MCF 10A (cell line): ENCODE results near the gene CTBP1. TPM values are rescaled to one million over a fixed set of nuclear protein-coding genes. Genes with fewer than 3 reads are reported as not detected.
A peak's percentile ranks its signal among the peaks of the same experiment; 100 is the strongest.

Experiments used
- BruUV-seq: library from RNA; stranded (reverse); fragments of 400-500 nt; replicated peaks from 2 replicates; lab custom pipeline; 2021; lab: Mats Ljungman, UMichigan
- CTCF ChIA-PET: fragments of 300-600 bp; sonication (Branson Sonifier 250); formaldehyde crosslinking; extraction: SDS; loops from one replicate; lab custom pipeline; 2021; ENCODE audit warnings: antibody characterized with exemption, inconsistent platforms; lab: Yijun Ruan, JAX
- POLR2A ChIA-PET: fragments of 300-600, 350-650 bp; sonication (Branson Sonifier 250); formaldehyde crosslinking; extraction: SDS; loops from one replicate; lab custom pipeline; 2020; ENCODE audit warnings: antibody characterized with exemption, inconsistent platforms; lab: Yijun Ruan, JAX
- DNase-seq: peaks from one replicate; pipeline ENCODE4 v3.0.0-alpha.2; 2018; ENCODE audit not compliant: unreplicated experiment
- H3K27ac Mint-ChIP-seq: one replicate; pipeline ENCODE4 v1.8.0; 2022; ENCODE audit warnings: mild to moderate bottlenecking, low read depth, mixed read lengths; ENCODE audit not compliant: unreplicated experiment
- H3K27me3 Mint-ChIP-seq: one replicate; pipeline ENCODE4 v1.8.0; 2022; ENCODE audit warnings: mixed read lengths; ENCODE audit not compliant: insufficient read depth, unreplicated experiment
- H3K36me3 Mint-ChIP-seq: one replicate; pipeline ENCODE4 v1.8.0; 2022; ENCODE audit warnings: mild to moderate bottlenecking, moderate library complexity, mixed read lengths; ENCODE audit not compliant: insufficient read depth, unreplicated experiment
- H3K4me1 Mint-ChIP-seq: one replicate; pipeline ENCODE4 v1.8.0; 2022; ENCODE audit warnings: mixed read lengths; ENCODE audit not compliant: insufficient read depth, unreplicated experiment
- H3K4me3 Mint-ChIP-seq: one replicate; pipeline ENCODE4 v1.8.0; 2022; ENCODE audit warnings: mild to moderate bottlenecking, moderate library complexity, mixed read lengths; ENCODE audit not compliant: unreplicated experiment
- H3K9me3 Mint-ChIP-seq: one replicate; pipeline ENCODE4 v1.8.0; 2022; ENCODE audit warnings: mixed read lengths; ENCODE audit not compliant: unreplicated experiment
- CTCF ChIP-seq: fragments of 200-600 bp; IDR thresholded peaks from one replicate; pipeline ENCODE4 v1.8.0; 2022; ENCODE audit warnings: antibody characterized with exemption, mild to moderate bottlenecking; ENCODE audit not compliant: unreplicated experiment
- intact Hi-C: fragments of 100-400 bp; cut with micrococcal nuclease; formaldehyde crosslinking; loops from 2 replicates; pipeline ENCODE4 v1.14.1; 2022
- total RNA-seq: library from RNA; stranded (reverse); gene quantifications from 2 replicates; pipeline ENCODE4 v1.2.3, GENCODE V29; 2022

The CTBP1 gene
- total RNA-seq, 1 experiment from 2014 or later, result 152 TPM

GRCh38 chr4:1297023-1297395 lies 48.1 kb upstream of the CTBP1 start:
- POLR2A ChIA-PET, result no interaction called here
- no peak for DNase-seq
- intact Hi-C loops, result no loop called here
- CTCF ChIA-PET, result no interaction called here
- H3K27me3 Mint-ChIP-seq, result no peaks in the 10 kb centered on the region
- TF ChIP-seq CTCF, result no peak
- peak overlapping the region; percentile 39 for H3K4me3 Mint-ChIP-seq
- H3K36me3 Mint-ChIP-seq, result peaks cover 29% of the 10 kb centered on the region
- BruUV-seq, result no TSS peak
- no peaks in the 10 kb centered on the region for H3K9me3 Mint-ChIP-seq
- peak overlapping the region; percentile 83 for H3K27ac Mint-ChIP-seq
- peaks cover 40% of the 10 kb centered on the region for H3K4me1 Mint-ChIP-seq

DNA sequence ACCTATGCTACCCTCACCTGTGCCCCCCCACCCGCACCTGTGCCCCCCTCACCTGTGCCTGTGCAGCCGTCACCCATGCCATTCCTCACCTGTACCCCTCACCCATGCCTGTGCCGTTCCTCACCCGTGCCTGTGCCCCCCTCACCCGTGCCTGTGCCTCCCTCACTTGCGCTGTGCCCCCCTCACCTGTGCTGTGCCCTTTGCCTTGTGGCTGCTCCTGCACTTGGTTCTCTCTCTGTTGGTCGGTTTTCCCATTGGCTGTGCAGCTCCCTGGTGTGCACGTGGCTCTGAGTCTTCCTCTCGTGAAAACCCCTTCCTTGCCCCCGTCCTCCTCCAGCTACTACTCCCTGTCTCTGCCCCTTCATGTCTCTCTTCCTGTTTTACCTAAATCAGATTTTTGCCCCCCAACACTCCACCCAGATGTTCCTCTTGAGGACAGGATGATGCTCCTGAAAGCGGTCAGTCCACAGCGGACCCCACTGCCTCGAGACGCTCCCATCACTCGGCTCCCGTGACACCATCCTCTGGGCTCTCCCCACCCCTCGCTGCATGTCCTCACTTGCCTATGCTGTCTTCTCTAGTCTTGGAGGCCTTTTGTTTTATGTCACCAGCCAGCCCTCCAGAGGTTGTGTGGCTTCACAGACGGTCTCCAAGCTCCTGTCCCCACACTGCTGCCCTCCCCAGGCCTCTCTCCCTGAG lies 47.5 kb upstream of the CTBP1 start:
- POLR2A ChIA-PET, result no interaction called here
- peaks cover 40% of the 10 kb centered on the region for H3K4me1 Mint-ChIP-seq
- no peaks in the 10 kb centered on the region for H3K27me3 Mint-ChIP-seq
- peaks cover 26% of the 10 kb centered on the region for H3K36me3 Mint-ChIP-seq
- H3K4me3 Mint-ChIP-seq, result peak overlapping the region; percentile 39
- TF ChIP-seq CTCF, result no peak
- H3K27ac Mint-ChIP-seq, result peak overlapping the region; percentile 83
- H3K9me3 Mint-ChIP-seq, result no peaks in the 10 kb centered on the region
- CTCF ChIA-PET, result no interaction called here
- intact Hi-C loops, result no loop called here
- DNase-seq, result no peak
- no TSS peak for BruUV-seq

DNA sequence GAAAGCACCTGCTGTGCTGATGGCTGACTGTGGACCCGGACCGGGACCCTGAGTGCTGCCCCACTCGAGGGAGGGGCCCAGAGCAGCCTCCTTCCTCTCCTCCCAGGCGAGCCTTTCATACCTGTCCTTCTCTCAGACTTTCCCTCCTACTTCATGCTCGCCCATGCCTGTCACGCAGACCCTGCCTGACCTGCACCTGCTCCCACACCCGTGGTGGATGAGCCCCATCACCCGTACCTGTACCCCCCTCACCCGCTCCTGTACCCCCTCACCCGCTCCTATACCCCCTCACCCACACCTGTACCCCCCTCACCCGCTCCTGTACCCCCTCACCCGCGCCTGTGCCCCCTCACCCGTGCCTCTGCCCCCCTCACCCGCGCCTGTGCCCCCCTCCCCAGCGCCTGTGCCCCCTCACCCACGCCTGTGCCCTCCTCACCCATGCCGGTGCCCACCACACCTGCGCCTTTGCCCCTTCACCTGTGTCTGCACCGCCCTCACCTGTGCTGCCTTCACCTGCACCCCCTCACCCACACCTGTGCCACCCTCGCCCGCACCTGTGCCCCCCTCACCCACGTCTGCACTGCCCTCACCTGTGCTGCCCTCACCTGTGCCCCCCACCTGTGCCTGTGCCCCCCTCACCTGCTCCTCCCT lies 46.6 kb upstream of the CTBP1 start:
- Mint-ChIP-seq H3K4me3 (no peak overlapping the region), H3K36me3 (peaks cover 19% of the 10 kb centered on the region), H3K27me3 (no peaks in the 10 kb centered on the region), H3K9me3 (no peaks in the 10 kb centered on the region), H3K27ac (peak overlapping the region; percentile 71), H3K4me1 (peaks cover 35% of the 10 kb centered on the region)
- no peak for TF ChIP-seq CTCF
- ChIA-PET POLR2A (no interaction called here), CTCF (no interaction called here)
- intact Hi-C loops, result no loop called here
- DNase-seq, result no peak
- no TSS peak for BruUV-seq

GRCh38 chr4:1294891-1295290 lies 46.0 kb upstream of the CTBP1 start:
- intact Hi-C loops, result no loop called here
- ChIA-PET POLR2A (no interaction called here), CTCF (no interaction called here)
- Mint-ChIP-seq H3K27ac (peak overlapping the region; percentile 71), H3K4me1 (peaks cover 34% of the 10 kb centered on the region), H3K9me3 (no peaks in the 10 kb centered on the region), H3K4me3 (no peak overlapping the region), H3K36me3 (peaks cover 19% of the 10 kb centered on the region), H3K27me3 (no peaks in the 10 kb centered on the region)
- no peak for TF ChIP-seq CTCF
- no peak for DNase-seq
- no TSS peak for BruUV-seq
